Loucy (cell line): Measurements from ENCODE around the gene FERMT3.

Experiments used
- H2AFZ ChIP-seq: fragments of 200-600 bp; sonication (generic); 2 replicates; pipeline ENCODE4 v1.6.0; 2016; ENCODE audit warnings: antibody characterized with exemption, mild to moderate bottlenecking, low read length, moderate library complexity
- H3F3A ChIP-seq: fragments of 200-600 bp; 2 replicates; pipeline ENCODE4 v1.6.0; 2016; ENCODE audit warnings: antibody characterized with exemption, low read depth, mild to moderate bottlenecking
- H3K27me3 ChIP-seq: fragments of 200-600 bp; sonication (generic); 2 replicates; pipeline ENCODE4 v1.6.1; 2014; ENCODE audit warnings: low read length, mild to moderate bottlenecking; ENCODE audit not compliant: insufficient read depth, poor library complexity, severe bottlenecking
- H3K36me3 ChIP-seq: fragments of 200-600 bp; sonication (generic); 2 replicates; pipeline ENCODE4 v1.6.1; 2016; ENCODE audit warnings: low read length; ENCODE audit not compliant: insufficient read depth
- H3K4me1 ChIP-seq: fragments of 200-600 bp; sonication (generic); 2 replicates; pipeline ENCODE4 v1.5.1; 2014; ENCODE audit warnings: low read length, mild to moderate bottlenecking; ENCODE audit not compliant: insufficient read depth, poor library complexity, severe bottlenecking
- H3K4me2 ChIP-seq: fragments of 200-600 bp; sonication (generic); 2 replicates; pipeline ENCODE4 v1.6.0; 2014; ENCODE audit warnings: antibody characterized with exemption, low read length, low read depth, mild to moderate bottlenecking; ENCODE audit not compliant: poor library complexity, severe bottlenecking
- H3K4me3 ChIP-seq: fragments of 200-600 bp; sonication (generic); 2 replicates; pipeline ENCODE4 v1.5.1; 2014; ENCODE audit warnings: low read length, mild to moderate bottlenecking, mixed read lengths; ENCODE audit not compliant: poor library complexity, severe bottlenecking
- H3K79me2 ChIP-seq: fragments of 200-600 bp; sonication (generic); 2 replicates; pipeline ENCODE4 v1.6.1; 2014; ENCODE audit warnings: low read length; ENCODE audit not compliant: insufficient read depth
- H3K9ac ChIP-seq: fragments of 200-600 bp; sonication (generic); 2 replicates; pipeline ENCODE4 v1.6.0; 2014; ENCODE audit warnings: mild to moderate bottlenecking, low read depth, low read length, moderate library complexity; ENCODE audit not compliant: poor library complexity, severe bottlenecking
- H3K9me2 ChIP-seq: fragments of 200-600 bp; sonication (generic); replicated peaks from 2 replicates; pipeline ENCODE4 v1.6.1; 2016; ENCODE audit warnings: low read depth, low read length, mixed read lengths
- H3K9me3 ChIP-seq: fragments of 200-600 bp; sonication (generic); 2 replicates; pipeline ENCODE4 v1.6.1; 2014; ENCODE audit warnings: mild to moderate bottlenecking, antibody characterized with exemption, low read length, low read depth; ENCODE audit not compliant: insufficient read depth
- H4K20me1 ChIP-seq: fragments of 200-600 bp; sonication (generic); 2 replicates; pipeline ENCODE4 v1.6.0; 2014; ENCODE audit warnings: antibody characterized with exemption, low read length, mild to moderate bottlenecking; ENCODE audit not compliant: insufficient read depth, poor library complexity, severe bottlenecking
- EZH2phosphoT487 ChIP-seq: fragments of 200-600 bp; IDR thresholded peaks from 2 replicates; pipeline ENCODE4 v1.6.1; 2018; ENCODE audit warnings: antibody characterized with exemption, mild to moderate bottlenecking, moderate library complexity, borderline replicate concordance
- TF ChIP-seq, protein P1 (sequence below): fragments of 200-600 bp; sonication (generic); conservative IDR thresholded peaks from 2 replicates; pipeline ENCODE4 v1.5.1; 2014; ENCODE audit warnings: mild to moderate bottlenecking, antibody characterized with exemption, low read length

The FERMT3 gene

DNA sequence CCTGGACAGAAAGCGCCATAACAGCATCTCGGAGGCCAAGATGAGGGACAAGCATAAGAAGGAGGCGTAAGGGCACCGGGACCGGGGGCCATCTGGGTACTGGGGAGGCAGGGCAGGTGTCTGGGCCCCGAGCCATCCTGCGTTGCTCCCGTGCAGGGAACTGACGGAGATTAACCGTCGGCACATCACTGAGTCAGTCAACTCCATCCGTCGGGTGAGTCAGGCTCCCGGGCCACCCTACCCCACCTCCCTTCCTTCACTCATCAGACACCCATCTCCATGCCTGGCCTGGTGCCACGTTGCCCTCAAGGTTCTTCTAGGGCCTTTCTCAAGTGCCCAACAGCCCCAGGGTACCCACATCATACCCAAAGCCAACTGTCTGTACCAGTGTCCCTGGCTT, 59.8 kb downstream of the FERMT3 start:
- H2AFZ ChIP-seq, result no peak overlapping the region

DNA sequence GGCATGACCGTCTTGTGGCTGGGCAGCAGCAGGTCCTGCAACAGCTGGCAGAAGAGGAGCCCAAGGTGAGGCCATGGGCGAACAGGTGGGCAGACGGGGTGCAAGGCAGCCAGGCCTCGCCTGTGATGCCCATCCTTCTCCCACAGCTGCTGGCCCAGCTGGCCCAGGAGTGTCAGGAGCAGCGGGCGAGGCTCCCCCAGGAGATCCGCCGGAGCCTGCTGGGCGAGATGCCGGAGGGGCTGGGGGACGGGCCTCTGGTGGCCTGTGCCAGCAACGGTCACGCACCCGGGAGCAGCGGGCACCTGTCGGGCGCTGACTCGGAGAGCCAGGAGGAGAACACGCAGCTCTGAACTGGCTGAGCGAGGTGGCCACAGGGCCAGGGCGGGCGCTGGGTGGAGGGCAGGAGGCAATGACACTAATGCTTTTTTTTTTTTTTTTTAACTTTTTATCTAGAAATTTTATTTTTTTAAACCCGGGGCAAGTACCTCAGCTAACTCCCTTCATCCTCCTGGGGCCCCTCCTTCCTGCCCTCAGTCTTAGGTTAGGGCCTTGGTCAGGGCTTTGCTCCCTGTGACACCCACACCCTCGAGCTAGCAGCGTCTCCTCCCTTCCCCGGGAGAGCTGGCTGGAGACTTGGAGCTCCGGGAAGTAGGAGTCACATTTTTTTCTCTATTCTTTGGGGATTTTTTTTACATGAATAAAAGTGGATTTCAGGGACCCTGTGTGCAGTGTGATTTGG, 60.9 kb downstream of the FERMT3 start:
- H3K4me3 ChIP-seq, result no peak overlapping the region
- H3K27me3 ChIP-seq, result no peaks in the 10 kb centered on the region
- no peaks in the 10 kb centered on the region; the same call in 1 of the 2 replicates for H3K79me2 ChIP-seq
- peak overlapping the region; percentile 82 for H3K4me2 ChIP-seq
- H3K4me1 ChIP-seq, result peaks cover 24% of the 10 kb centered on the region
- H3F3A ChIP-seq, result peaks cover 6% of the 10 kb centered on the region; the same call in 1 of the 2 replicates
- H3K36me3 ChIP-seq, result no peaks in the 10 kb centered on the region
- no peaks in the 10 kb centered on the region for H3K9me2 ChIP-seq
- H2AFZ ChIP-seq, result no peak overlapping the region
- no peaks in the 10 kb centered on the region for H4K20me1 ChIP-seq
- TF ChIP-seq, protein P1, sequence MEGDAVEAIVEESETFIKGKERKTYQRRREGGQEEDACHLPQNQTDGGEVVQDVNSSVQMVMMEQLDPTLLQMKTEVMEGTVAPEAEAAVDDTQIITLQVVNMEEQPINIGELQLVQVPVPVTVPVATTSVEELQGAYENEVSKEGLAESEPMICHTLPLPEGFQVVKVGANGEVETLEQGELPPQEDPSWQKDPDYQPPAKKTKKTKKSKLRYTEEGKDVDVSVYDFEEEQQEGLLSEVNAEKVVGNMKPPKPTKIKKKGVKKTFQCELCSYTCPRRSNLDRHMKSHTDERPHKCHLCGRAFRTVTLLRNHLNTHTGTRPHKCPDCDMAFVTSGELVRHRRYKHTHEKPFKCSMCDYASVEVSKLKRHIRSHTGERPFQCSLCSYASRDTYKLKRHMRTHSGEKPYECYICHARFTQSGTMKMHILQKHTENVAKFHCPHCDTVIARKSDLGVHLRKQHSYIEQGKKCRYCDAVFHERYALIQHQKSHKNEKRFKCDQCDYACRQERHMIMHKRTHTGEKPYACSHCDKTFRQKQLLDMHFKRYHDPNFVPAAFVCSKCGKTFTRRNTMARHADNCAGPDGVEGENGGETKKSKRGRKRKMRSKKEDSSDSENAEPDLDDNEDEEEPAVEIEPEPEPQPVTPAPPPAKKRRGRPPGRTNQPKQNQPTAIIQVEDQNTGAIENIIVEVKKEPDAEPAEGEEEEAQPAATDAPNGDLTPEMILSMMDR, result no peak
- TF ChIP-seq EZH2phosphoT487, result no peak
- H3K9me3 ChIP-seq, result no peaks in the 10 kb centered on the region
- peak overlapping the region; percentile 87 for H3K9ac ChIP-seq

More for the DNA sequence above, 59.8 kb downstream of the FERMT3 start:
- Histone ChIP-seq H3K9me3 (no peaks in the 10 kb centered on the region), H3K79me2 (no peaks in the 10 kb centered on the region), H3K9ac (no peak overlapping the region), H3K4me3 (no peak overlapping the region), H3K4me2 (no peak overlapping the region), H3K9me2 (no peaks in the 10 kb centered on the region), H4K20me1 (no peaks in the 10 kb centered on the region), H3K4me1 (peaks cover 14% of the 10 kb centered on the region), H3K36me3 (no peaks in the 10 kb centered on the region), H3F3A (peaks cover 6% of the 10 kb centered on the region; the same call in 1 of the 2 replicates), H3K27me3 (no peaks in the 10 kb centered on the region)
- TF ChIP-seq, protein P1, result no peak
- TF ChIP-seq EZH2phosphoT487, result no peak

DNA sequence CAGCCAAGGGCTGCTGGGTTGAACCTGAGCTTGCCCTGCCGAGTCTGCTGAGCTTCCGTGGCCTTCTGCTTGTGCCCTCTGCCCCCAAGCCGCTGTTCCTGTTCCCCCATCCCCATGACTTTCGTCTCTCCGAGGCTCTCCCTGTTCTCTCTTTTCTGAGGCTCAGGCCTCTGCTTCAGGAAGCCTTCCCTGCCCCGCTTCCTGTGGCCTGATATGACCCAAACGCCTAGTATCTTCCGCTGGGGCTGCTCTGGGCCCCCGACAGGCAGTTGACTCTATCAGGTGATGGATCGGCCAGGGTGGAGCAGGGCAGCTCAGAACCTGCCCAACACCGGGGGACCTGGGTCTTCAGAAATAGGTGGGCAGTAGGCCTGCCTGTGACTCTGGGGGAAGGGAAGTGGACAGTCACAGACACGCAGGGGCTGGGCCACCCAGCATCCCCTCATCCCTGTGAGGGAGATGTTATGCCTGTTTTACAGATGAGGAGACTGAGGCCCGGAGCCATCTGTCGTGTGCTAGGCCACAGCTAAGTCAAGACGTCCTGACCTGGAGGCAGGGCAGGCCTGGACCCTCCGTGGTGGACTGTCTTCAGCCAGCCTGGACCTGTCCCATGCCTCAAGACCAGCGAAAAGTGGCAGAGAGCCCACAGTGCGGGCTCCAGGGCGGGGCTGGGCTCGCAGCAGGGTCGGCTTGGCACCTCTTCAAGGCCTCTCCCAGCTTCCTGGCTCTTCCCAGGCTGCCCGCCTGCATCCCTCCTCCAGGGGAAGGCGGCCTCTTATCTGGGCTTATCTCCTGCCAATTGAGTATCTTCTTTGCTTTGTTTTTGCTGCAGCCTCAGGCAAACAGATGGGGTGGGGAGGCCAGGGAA, 61.7 kb downstream of the FERMT3 start:
- H3K36me3 ChIP-seq, result no peaks in the 10 kb centered on the region
- H3K4me3 ChIP-seq, result peak overlapping the region; percentile 74
- no peaks in the 10 kb centered on the region for H3K9me3 ChIP-seq
- no peak overlapping the region for H2AFZ ChIP-seq
- TF ChIP-seq, protein P1, result no peak
- TF ChIP-seq EZH2phosphoT487, result no peak
- no peaks in the 10 kb centered on the region for H4K20me1 ChIP-seq
- H3K4me1 ChIP-seq, result peaks cover 27% of the 10 kb centered on the region
- no peaks in the 10 kb centered on the region for H3K9me2 ChIP-seq
- H3K9ac ChIP-seq, result peak overlapping the region; percentile 87
- no peaks in the 10 kb centered on the region; the same call in 1 of the 2 replicates for H3K79me2 ChIP-seq
- H3F3A ChIP-seq, result peaks cover 6% of the 10 kb centered on the region; the same call in 1 of the 2 replicates
- H3K27me3 ChIP-seq, result no peaks in the 10 kb centered on the region
- H3K4me2 ChIP-seq, result peak overlapping the region; percentile 82
